ENCODE measurements around the gene CAMK2B. TPM values are rescaled to one million over a fixed set of nuclear protein-coding genes. Genes with fewer than 3 reads are reported as not detected.

Gene CAMK2B
- total RNA-seq, 1 donor from 2014 or later = under 0.01 TPM

DNA sequence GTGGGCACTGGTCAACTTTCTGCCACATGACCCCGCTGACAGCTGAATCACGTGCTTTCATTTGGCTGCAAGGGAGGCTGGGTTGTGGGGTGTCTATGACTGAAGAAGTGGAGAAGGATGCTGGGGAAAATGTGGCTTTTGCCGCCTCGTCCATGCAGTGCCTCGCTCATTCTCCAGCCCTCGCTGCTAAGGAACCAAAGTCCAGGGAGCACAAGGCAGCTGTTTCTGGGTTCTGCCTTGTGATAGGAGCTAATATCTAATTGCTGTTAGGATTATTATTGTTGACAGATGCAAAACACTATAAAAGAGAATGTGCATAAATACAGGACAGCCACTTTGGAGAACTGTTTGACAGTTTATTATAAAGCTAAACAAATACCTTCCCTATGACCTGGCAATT lies 4.9 kb upstream of the CAMK2B start:
- DNase-seq (ENCODE audit: low read depth in 2 of 2) = no peak

- no peak for DNase-seq (ENCODE audit: low read depth in 2 of 2)
Measured at GRCh38 chr7:44329888-44330287, 4.5 kb upstream of the CAMK2B start.

GRCh38 chr7:44329081-44329480 lies 3.7 kb upstream of the CAMK2B start:
- DNase-seq (ENCODE audit: low read depth in 2 of 2) = no peak

- no peak for DNase-seq (ENCODE audit: low read depth in 2 of 2)
Measured at GRCh38 chr7:44327981-44328380, 2.6 kb upstream of the CAMK2B start.

DNA sequence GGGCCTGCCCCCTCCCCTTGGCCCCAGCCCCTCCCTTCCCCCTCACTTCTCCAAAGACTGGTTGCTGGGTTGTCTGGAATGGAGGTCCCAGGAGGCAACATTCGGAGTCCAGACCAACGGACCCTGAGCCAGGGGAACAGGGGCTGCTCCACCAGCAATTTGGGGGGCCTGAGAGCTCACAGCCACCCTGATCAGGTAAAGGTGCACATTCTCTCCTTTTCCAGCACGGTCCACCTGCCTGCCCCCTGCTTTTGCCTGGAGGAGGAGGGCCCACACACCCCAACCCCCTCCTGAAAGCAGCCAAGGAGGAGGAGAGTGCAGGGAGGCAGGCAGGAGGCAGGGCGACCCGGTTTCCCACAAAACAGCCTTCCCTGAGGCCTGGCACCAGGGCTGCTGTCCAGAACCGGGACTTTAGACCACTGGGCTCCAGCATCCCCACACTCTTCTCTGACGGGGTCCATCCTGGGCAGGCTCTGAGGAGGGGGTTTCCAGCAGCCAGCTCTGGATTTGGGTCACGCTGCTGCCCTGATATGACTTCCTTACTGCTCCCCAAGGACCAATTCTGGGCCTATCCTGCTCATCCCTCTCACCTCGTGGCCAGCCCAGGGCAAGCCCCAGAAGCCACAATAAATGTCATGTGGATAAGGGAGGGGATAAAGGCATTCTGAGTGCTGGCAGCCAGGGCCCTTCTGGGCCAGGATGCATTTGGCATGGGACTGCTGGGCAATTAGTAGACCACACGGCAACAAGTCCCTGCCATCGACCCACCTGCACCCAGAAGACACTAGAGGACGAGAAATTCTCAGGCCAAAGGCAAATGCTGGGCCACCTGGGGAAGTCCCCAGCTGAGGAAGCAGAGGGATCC lies 1.1 kb upstream of the CAMK2B start:
- DNase-seq (ENCODE audit: low read depth in 2 of 2) = no peak

DNA sequence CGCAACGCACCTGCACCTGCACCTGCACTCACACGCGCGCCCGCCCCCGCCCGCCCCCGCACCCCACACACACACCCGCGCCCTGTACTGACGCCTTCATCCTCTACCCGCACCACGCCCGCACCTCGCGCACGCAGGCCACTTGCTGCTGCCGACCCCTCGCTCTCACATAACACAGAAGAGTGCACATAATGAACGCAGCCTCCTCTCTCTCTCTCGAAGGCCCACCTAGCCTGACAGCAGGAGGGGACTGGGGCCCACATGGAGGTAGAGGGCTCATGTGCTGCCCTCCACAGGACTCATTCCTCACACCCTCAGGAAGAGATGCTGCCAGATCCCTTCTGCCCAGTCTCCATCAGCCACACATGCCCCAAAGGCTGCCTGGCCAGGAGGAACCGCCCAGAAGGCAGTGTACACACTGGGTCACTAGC lies 432 bp upstream of the CAMK2B start:
- DNase-seq (ENCODE audit: low read depth in 2 of 2) = no peak

DNA sequence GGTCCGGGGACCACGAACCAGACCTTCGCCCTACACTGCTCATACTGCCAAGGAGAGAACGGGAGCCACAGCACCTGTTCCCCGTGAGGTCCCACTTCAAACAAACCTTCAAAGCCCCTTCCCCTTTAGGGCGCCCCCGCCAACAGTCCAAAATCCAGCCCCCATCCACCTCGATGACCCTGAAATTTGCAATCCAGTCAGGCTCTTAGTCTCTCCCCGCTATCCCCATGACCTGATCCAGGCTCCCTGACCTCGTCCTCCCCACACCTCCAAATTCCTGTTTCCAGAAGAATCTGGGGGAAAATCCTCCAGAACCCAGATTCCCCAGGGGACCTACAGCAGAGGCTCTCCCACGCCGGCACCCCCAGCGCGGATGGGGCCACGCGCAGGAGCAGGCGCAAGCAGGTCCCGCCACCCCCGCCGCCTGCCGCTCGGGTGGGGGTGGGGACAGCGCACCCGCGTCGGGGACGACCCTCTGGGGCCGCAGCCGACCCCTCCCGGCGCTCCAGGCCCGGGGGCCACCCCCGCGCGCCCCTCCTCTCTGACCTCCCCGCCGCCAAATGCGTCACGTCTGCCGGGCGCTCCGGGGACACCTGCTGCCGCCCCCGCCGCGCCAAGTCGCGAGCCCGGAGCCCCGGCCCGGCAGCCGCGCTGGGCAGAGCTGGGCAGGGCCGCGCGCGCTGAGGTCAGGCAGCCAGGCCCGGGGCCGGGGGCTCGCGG lies 753 bp downstream of the CAMK2B start:
- no peak for DNase-seq (ENCODE audit: low read depth in 2 of 2)

GRCh38 chr7:44324204-44324480 lies 1.3 kb downstream of the CAMK2B start:
- DNase-seq (ENCODE audit: low read depth in 2 of 2) = no peak

DNA sequence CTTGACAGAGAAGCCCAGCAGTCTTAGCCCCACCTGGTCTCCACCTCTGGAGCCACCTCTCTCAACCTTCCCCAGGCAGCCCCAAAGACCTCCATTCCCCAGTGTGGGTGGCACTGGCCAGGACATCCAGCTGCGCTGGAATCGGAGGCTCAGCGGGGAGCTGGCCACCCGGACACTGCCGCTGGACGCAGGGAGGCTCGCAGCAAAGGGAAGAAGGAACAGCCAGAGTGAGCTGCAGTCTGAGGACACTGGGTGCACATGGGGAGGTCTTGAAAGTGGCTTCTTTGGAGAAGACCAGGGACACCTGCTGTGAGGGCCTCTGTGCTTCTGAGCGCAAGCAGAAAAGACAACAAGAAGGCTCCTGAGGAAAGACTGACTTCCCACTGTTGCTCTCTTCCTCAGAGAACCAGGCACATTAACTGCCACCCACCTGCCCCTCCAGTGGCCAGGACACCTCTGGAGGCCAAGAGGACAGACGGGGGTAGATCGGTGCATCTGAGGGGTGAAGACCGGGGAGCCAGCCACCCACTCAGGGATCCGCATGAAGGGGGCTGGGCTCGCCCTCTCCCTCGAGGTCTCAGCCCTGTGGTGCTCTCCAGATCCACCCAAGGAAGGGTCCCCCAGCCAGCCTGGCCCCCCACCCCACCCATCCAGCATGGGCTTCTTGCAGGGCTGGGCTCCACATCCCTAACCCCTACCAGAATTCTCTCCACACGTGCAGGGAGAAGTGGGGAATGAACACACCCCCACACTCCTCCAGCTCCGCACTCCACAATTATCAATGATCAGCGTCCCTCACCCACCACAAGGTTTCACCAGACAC lies 1.8 kb downstream of the CAMK2B start:
- no peak for DNase-seq (ENCODE audit: low read depth in 2 of 2)

DNA sequence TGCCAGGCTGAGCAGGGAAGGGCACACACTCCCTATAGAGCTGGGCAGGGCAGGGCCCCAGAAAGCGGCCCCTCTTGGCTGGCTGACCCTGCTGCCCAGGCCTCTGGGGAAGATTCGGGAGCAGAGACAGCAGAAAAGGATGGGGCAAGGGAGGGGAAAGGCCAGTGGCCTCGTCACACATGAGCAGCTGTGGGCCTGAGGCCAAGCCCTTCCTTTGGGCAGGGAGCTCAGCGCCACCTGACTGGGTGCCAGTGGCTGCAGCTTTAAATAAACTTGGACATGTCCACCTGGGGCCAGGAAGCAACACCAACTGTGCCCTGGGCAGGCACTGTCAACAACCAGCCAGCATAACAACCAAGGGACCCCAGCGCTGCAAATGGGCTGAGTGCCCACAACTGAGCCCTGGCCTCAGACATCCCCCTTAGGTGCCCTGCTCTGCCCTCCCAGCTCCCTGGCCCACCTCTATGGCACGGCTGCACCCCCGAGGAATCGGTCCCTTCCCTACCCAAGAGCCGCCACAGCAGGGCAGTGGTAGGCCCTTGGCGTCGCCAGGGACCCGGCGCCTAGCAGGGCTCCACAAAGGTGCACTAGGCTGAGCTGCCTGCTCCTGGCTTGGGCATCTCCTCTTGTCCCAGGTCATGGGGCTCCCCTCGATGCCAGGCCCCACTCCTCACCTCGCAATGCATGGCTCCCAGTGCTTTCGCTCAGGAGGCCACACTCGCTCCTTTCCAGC lies 2.6 kb downstream of the CAMK2B start:
- no peak for DNase-seq (ENCODE audit: low read depth in 2 of 2)

DNA sequence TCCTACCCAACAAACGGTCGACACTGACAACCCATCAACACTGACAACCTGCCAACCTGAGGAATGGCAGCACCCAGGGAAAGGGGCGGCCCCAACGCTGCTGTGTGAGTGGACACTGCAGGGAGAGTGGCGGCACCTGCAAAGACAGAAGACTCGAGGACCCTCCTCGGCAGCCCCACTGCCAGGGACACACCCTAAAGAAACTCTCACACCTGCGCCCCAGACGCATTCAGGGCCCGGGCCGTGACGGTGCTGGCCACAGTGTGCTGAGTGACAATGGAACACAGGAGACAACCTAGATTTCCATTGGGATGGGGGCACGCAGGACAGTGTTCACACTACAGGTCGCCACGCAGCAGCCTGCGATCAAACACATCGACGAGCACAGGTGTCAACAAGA lies 3.6 kb downstream of the CAMK2B start:
- no peak for DNase-seq (ENCODE audit: low read depth in 2 of 2)

DNA sequence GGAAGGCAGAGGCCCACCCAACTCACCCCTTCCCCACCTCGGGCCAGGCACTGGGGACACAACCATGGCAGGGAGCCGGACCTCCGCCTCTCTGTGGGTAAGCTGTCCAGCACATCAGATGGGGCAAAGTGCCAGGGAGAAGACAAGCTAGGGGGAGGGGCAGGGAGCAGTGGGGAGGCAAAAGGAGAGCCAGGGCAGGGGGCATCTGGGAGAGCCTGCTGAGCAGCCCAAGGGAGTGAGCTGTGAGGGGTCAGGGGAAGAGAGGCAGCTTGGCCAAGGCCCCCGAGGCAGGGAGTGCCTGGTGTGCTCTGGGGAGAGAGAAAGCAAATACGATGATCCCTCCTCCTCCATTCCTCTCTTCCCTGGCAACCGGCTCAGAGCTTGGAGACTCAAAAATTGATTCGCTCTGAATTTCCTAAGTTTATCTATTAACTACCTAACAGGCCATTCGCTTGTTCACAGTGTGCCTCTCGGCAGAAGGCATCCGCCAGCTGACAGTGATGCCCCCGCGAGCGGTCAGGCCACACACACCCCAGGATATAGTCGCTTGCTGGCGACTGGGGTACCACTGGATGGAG lies 4.5 kb downstream of the CAMK2B start:
- DNase-seq (ENCODE audit: low read depth in 2 of 2) = no peak

GRCh38 chr7:44320141-44320540 lies 5.3 kb downstream of the CAMK2B start:
- DNase-seq (ENCODE audit: low read depth in 2 of 2) = no peak

DNA sequence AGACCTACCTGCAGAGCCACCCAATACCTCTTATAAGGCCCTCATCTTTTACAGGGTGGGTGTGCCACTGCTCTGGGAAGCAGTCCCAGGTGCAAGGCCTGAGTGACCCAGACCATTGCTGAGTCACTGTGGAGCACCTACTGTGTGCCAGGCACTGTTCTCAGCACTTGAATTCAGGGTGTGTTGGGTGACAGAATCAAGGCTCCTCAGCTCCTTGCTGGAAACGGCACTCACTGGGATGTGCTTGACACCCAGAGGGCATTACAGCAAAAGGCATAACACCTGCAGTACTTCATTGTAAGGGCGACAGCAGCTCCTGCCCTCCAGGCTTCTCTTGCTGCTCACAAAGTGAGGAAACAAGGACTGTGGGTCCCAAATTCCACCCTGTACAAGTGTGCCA lies 7.1 kb downstream of the CAMK2B start:
- no peak for DNase-seq (ENCODE audit: low read depth in 2 of 2)

- DNase-seq (ENCODE audit: low read depth in 2 of 2) = no peak
Measured at GRCh38 chr7:44315301-44315903, 10.0 kb downstream of the CAMK2B start.

DNA sequence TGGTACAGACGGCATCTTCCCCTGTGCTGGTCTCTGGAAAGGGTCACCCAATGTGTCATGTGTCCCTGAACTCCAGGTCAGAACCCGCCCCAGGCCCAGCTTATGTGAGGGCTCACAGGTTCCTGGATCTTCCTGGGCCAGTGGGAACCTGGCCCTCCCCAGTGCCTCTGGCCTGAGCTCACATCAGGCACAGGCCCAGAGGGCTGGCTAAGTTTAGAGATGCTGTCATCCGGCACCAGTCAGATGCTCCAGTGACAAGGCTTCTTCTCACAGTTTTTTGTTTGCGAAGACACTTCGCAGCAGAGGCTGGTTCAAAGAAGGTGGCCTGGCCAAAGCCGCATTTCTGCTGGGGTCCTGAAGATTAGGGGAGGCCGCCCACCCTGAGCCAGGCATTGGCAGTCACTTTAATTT lies 11.8 kb downstream of the CAMK2B start:
- no peak for DNase-seq (ENCODE audit: low read depth in 2 of 2)

DNA sequence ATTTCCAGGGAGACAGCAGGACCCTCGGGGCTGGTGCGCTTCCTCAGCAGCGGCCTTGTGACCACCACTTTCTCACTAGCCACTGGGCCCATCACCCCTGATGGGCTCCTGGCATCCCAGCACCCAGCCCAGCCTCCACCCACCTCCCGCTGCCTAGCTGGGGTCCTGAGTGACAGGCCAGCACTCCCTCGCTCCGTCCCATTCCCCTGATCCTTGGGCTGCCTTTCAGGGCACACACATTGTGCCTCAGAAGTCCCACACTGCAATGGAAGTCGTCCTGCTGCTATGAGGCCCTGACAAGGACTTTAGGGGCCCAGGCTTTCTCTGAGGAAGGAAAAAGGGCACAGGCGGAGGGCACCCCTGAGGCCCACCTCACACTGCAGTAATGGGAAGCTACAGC lies 12.4 kb downstream of the CAMK2B start:
- DNase-seq (ENCODE audit: low read depth in 2 of 2) = no peak

DNA sequence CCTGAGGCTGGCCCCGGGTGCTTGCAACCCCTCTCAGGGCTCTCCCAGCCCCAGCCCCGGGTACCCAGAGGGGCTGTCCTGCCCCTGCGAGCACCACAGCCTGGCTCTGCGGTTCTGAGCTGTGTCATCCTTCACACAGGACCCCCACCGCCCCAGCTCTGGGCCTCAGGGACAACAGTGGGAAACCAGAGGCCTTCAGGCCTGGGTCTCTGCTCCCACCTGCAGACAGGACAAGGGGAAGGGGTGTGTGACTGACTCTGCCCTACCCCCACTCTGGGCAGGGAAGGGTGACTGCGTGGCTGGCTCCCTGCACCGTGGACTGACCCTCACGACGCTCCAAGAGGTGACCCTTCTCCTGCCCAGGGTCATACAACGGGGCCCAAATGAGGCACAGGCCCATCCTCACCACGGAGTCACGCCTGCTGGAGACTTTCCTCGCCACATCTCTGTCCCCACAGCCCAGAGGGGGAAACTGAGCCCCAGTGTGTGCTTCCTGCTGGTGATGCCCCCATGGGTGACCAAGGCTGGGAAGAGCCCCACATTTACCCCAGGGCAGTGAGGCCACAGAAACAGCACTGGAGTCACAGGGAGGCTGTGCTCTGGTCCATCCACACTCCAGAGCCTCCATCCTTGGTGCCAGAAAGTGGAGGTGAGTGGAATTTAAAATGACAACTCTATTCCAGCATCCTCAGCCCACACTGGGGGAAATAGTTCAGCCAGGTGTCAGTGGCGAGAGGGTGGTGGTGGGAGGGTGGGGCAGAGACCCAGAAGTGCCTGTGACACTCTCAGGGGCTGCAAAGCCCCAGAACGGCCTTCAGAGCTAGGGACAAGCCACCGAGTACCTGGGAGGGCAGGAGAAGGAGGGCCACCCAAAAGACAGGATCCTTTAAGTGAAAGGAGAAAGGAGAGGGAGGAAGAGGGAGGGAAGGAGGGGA lies 13.6 kb downstream of the CAMK2B start:
- DNase-seq (ENCODE audit: low read depth in 2 of 2) = no peak

DNA sequence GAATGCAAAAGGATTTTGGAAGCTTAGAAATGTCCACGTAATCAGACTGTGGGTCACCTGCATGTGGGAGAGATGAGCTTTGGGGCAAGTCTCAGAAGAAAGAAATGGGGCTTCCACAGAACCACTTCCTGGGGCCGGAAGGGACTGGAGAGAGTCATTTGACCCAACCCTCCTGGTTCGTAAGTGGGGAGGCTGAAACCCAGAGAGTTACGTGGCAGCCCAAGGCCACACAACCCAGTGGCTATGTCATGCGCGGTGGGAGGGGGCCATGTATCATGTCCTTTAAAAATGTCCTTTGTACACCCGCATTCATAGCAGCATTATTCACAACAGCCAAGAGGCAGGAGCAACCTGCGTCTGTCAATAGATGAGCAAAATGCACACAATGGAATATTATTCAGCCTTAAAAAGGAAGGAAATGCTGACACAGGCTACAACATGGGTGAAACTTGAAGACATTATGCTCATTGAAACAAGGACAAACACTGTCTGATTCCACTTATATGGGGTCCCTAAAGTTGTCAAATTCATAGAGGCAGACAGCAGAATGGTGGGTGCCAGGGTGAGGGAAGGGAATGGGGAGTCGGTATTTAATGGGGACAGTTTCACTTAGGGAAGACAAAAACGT lies 15.1 kb downstream of the CAMK2B start:
- peak in 1 of 2 donors; percentile 36 for DNase-seq (ENCODE audit: low read depth in 2 of 2)
